ENCODE data around the gene CMTM6.

Gene CMTM6, protein sequence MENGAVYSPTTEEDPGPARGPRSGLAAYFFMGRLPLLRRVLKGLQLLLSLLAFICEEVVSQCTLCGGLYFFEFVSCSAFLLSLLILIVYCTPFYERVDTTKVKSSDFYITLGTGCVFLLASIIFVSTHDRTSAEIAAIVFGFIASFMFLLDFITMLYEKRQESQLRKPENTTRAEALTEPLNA

DNA sequence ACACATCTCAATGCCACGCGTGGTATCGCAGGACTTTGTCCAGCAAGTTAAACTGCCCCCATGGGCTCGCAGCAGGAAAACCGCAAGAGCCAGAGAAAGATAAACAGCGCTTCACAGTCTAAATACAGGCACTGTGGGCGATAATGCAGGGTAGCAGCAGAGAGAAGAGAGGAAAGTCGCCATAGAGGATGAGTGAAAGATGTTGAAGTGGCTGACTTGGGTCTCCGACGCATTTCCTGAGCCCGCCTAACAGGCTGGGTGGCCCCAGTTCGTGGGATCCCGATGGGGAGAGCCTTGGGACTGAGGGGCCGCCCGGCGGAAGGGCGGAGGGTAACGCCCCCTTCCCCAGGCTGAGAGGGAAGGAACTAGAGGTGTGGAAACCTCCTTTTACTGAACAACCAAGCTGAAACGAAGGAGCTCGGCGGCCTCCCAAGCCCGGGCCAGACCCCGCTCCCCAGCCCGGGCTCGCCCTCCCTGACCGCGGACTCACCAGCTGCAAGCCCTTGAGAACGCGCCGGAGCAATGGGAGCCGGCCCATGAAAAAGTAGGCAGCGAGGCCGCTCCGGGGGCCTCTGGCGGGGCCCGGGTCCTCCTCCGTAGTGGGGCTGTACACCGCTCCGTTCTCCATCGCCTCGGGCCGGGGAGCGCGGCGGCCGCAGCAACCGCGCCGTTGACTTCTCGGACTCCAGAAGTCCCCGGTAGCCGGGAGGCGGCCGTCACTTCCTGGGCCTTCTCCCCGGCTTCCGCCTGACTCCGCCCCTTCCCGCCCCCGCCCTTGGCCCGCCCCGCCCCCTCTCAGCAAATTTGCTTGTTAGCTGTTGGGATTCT is at the start of gene CMTM6:
Gene CMTM6 (minus strand): TSS at position 735 of the 828 bp plus-strand sequence. CDS start 107 bp downstream, at position 628.
- Histone ChIP-seq H3K36me3 (ENCODE audit: control insufficient read depth, insufficient read depth, low read length) (no peaks in the 10 kb centered on the region), H3K4me1 (ENCODE audit: control insufficient read depth, insufficient read depth, low read length) (peaks cover 3% of the 10 kb centered on the region; the same call in 1 of the 2 replicates), H3K27me3 (ENCODE audit: control insufficient read depth, insufficient read depth, low read length) (no peaks in the 10 kb centered on the region), H3K27ac (ENCODE audit: low read length) (no peak within 1 kb of the TSS), H3K4me3 (ENCODE audit: low read length) (peak within 1 kb of the TSS; percentile 64; the same call in 1 of the 2 replicates), H3K9me3 (ENCODE audit: control insufficient read depth, insufficient read depth, low read length) (no peaks in the 10 kb centered on the region)
- no peak for DNase-seq (ENCODE audit: low read depth, low spot score)
- WGBS (ENCODE audit: insufficient coverage, insufficient read length) = no CpG with 5 or more reads among the region's 61 CpGs

DNA sequence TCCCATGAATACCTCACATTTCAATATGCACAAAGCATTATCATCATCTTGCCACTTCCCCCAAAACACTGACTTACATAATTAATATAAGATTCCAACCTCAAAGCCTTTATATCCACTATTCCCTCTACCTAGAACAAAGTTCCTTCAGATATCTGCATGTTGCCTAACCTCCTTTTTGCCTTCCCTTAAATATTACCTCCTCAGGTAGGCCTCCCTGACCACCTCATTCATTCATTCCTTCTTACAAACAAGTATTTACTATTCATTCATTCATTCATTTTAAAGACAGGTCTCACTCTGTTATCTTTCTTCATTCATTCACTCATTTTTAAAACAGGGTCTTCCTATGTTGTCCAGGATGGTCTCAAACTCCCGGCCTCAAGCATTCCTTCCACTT is 49.4 kb upstream of the CMTM6 start:
- Histone ChIP-seq H3K27ac (ENCODE audit: low read length) (no peak overlapping the region), H3K9me3 (ENCODE audit: control insufficient read depth, insufficient read depth, low read length) (no peaks in the 10 kb centered on the region), H3K27me3 (ENCODE audit: control insufficient read depth, insufficient read depth, low read length) (no peaks in the 10 kb centered on the region), H3K4me3 (ENCODE audit: low read length) (no peak overlapping the region), H3K36me3 (ENCODE audit: control insufficient read depth, insufficient read depth, low read length) (no peaks in the 10 kb centered on the region), H3K4me1 (ENCODE audit: control insufficient read depth, insufficient read depth, low read length) (no peaks in the 10 kb centered on the region)
- no CpG with 5 or more reads among the region's 1 CpG for WGBS (ENCODE audit: insufficient coverage, insufficient read length)
- DNase-seq (ENCODE audit: low read depth, low spot score) = no peak

DNA sequence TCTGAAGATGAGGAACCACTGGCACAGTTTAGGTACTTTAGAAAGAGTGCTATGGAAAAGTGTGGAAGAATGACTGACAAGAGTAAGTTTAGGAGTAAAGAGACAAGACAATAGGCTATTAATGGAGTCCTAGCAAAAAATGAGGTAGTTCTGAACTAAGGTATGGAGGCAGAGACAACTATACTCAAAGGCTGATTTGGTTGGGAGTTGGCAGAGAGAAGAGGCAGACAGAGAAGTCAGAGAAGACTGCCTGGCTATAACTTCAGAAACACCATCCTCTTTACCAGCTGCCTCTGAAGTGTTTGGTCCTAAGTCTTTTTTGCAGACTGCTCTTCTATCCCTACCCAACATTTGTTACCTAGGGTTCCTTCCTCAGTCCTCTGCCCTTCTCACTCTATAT is 48.8 kb upstream of the CMTM6 start:
- no peaks in the 10 kb centered on the region for H3K9me3 ChIP-seq (ENCODE audit: control insufficient read depth, insufficient read depth, low read length)
- no peaks in the 10 kb centered on the region for H3K36me3 ChIP-seq (ENCODE audit: control insufficient read depth, insufficient read depth, low read length)
- H3K4me3 ChIP-seq (ENCODE audit: low read length) = no peak overlapping the region
- DNase-seq (ENCODE audit: low read depth, low spot score) = no peak
- H3K4me1 ChIP-seq (ENCODE audit: control insufficient read depth, insufficient read depth, low read length) = no peaks in the 10 kb centered on the region
- H3K27me3 ChIP-seq (ENCODE audit: control insufficient read depth, insufficient read depth, low read length) = no peaks in the 10 kb centered on the region
- H3K27ac ChIP-seq (ENCODE audit: low read length) = no peak overlapping the region

DNA sequence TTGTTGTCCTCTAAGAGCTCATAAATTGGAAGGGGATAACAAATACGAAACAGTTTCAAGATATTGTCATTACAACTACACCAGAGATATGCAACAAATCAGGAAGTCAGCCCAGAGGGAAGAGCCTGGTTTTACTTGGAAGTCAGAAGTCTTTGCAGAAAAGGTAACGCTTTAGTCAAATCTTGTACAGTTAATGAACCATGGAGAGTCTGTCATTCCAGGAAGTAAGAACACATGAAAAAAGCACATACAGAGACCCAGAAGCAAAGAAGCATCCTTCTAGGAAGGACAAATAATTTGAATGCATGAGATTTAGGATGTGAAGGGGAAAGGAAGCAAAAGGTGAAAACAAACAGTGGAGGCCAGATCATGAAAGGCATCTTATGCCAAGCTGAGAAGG is 48.4 kb upstream of the CMTM6 start:
- Histone ChIP-seq H3K27me3 (ENCODE audit: control insufficient read depth, insufficient read depth, low read length) (no peaks in the 10 kb centered on the region), H3K4me3 (ENCODE audit: low read length) (no peak overlapping the region), H3K4me1 (ENCODE audit: control insufficient read depth, insufficient read depth, low read length) (no peaks in the 10 kb centered on the region), H3K36me3 (ENCODE audit: control insufficient read depth, insufficient read depth, low read length) (no peaks in the 10 kb centered on the region), H3K27ac (ENCODE audit: low read length) (no peak overlapping the region), H3K9me3 (ENCODE audit: control insufficient read depth, insufficient read depth, low read length) (no peaks in the 10 kb centered on the region)
- WGBS (ENCODE audit: insufficient coverage, insufficient read length) = no CpG with 5 or more reads among the region's 2 CpGs
- no peak for DNase-seq (ENCODE audit: low read depth, low spot score)

DNA sequence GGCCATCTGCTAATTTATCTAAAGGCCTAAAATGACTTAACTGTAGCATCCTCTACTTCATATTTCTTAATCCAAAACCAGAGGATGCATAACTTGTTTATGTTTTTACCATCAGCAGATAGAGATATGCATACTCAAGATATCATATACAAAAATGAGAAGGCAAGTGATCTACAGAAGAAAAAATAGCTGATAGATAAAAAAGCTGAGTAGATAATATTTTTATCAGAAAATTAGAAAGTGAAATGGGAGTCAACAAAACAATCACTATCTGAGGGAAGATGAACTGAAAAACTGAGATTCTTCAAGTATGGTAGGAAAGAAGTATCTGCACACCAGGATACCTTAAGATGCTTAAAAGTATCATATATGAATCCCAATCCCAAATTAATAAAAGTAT is 42.7 kb upstream of the CMTM6 start:
- Histone ChIP-seq H3K4me1 (ENCODE audit: control insufficient read depth, insufficient read depth, low read length) (no peaks in the 10 kb centered on the region), H3K27me3 (ENCODE audit: control insufficient read depth, insufficient read depth, low read length) (no peaks in the 10 kb centered on the region), H3K4me3 (ENCODE audit: low read length) (no peak overlapping the region), H3K36me3 (ENCODE audit: control insufficient read depth, insufficient read depth, low read length) (no peaks in the 10 kb centered on the region), H3K9me3 (ENCODE audit: control insufficient read depth, insufficient read depth, low read length) (no peaks in the 10 kb centered on the region), H3K27ac (ENCODE audit: low read length) (no peak overlapping the region)
- DNase-seq (ENCODE audit: low read depth, low spot score) = no peak

DNA sequence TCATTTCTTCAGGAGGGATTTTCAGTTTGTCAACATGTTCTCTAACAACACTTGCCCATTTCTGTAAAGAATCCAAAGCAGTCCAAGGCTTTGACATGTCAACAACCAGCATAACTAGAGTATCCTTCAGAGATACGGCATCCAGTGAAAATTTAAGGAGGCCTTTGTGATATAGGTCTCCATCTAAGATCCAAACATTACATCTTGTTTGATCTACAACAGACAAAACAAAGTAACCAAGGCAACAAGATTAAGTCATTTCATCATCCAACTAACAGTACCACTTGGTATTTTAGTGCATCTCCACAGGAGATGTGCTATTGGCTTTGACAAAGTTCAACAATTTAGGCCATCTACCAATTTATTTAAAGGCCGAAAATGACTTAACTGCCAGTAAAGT is 42.2 kb upstream of the CMTM6 start:
- no peak for DNase-seq (ENCODE audit: low read depth, low spot score)
- Histone ChIP-seq H3K4me3 (ENCODE audit: low read length) (no peak overlapping the region), H3K27ac (ENCODE audit: low read length) (no peak overlapping the region), H3K27me3 (ENCODE audit: control insufficient read depth, insufficient read depth, low read length) (no peaks in the 10 kb centered on the region), H3K9me3 (ENCODE audit: control insufficient read depth, insufficient read depth, low read length) (no peaks in the 10 kb centered on the region), H3K4me1 (ENCODE audit: control insufficient read depth, insufficient read depth, low read length) (no peaks in the 10 kb centered on the region), H3K36me3 (ENCODE audit: control insufficient read depth, insufficient read depth, low read length) (no peaks in the 10 kb centered on the region)
- WGBS (ENCODE audit: insufficient coverage, insufficient read length) = no CpG with 5 or more reads among the region's 2 CpGs

DNA sequence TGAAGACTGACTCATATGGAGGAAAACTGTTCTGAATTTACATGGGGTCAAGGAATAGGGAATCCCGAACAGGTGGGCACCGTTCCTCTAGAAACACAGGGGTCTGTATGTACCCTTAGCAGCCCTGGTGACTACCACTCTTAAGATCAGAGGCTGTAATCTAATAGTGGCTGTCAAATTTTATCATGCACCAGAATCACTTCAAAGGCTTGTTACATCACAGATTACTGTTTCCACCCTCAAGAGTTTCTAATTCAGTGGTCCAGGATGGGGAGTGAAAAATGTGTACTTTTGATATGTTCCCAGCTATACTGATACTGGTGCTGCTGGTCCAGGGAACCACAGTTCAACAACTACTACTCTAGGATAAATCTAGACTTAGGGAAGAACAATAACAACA is 40.2 kb upstream of the CMTM6 start:
- no peak for DNase-seq (ENCODE audit: low read depth, low spot score)
- Histone ChIP-seq H3K4me3 (ENCODE audit: low read length) (no peak overlapping the region), H3K27ac (ENCODE audit: low read length) (no peak overlapping the region), H3K36me3 (ENCODE audit: control insufficient read depth, insufficient read depth, low read length) (no peaks in the 10 kb centered on the region), H3K9me3 (ENCODE audit: control insufficient read depth, insufficient read depth, low read length) (no peaks in the 10 kb centered on the region), H3K27me3 (ENCODE audit: control insufficient read depth, insufficient read depth, low read length) (no peaks in the 10 kb centered on the region), H3K4me1 (ENCODE audit: control insufficient read depth, insufficient read depth, low read length) (no peaks in the 10 kb centered on the region)
- no CpG with 5 or more reads among the region's 2 CpGs for WGBS (ENCODE audit: insufficient coverage, insufficient read length)

DNA sequence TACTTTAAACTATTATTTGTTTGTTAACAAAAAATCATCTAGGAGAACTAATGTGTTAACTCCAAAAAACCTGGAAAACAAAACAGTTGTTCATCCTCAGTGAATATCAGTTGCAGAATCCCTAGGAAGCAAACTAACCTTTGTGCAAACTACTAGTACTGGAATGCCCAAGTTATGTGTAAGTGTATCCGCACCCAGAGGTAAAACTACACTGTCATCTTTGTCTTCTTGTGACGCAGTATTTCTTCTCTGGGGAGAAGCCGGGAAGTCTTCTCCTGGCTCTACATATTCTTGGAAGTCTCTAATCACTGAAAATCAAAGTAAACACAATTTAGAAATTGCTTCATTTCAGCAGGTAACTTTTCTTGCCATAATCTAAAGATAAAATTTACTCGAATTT is 38.2 kb upstream of the CMTM6 start:
- Histone ChIP-seq H3K27ac (ENCODE audit: low read length) (no peak overlapping the region), H3K4me1 (ENCODE audit: control insufficient read depth, insufficient read depth, low read length) (no peaks in the 10 kb centered on the region), H3K36me3 (ENCODE audit: control insufficient read depth, insufficient read depth, low read length) (no peaks in the 10 kb centered on the region), H3K27me3 (ENCODE audit: control insufficient read depth, insufficient read depth, low read length) (no peaks in the 10 kb centered on the region), H3K9me3 (ENCODE audit: control insufficient read depth, insufficient read depth, low read length) (no peaks in the 10 kb centered on the region), H3K4me3 (ENCODE audit: low read length) (no peak overlapping the region)
- DNase-seq (ENCODE audit: low read depth, low spot score) = no peak
- WGBS (ENCODE audit: insufficient coverage, insufficient read length) = no CpG with 5 or more reads among the region's 4 CpGs

DNA sequence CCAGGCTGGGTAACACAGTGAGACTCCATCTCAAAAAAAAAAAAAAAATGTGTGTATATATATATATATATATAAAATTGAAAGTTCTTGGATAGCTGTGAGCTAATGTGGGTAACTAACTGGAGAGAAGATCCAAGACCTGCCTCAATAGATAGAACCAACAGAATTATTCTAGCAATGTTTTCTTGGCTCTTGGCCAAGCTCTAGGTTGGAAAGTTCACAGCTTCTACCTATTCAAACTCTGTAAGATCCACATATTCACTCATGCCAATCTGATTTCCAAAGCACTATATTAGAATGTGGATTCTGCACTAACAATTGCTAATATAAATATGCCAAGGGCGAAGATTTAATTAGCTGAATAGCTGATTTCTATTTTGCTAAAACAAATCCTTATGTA is 29.8 kb upstream of the CMTM6 start:
- no peaks in the 10 kb centered on the region for H3K9me3 ChIP-seq (ENCODE audit: control insufficient read depth, insufficient read depth, low read length)
- no peaks in the 10 kb centered on the region for H3K36me3 ChIP-seq (ENCODE audit: control insufficient read depth, insufficient read depth, low read length)
- no peak overlapping the region for H3K4me3 ChIP-seq (ENCODE audit: low read length)
- no peak for DNase-seq (ENCODE audit: low read depth, low spot score)
- WGBS (ENCODE audit: insufficient coverage, insufficient read length) = no CpG with 5 or more reads among the region's 1 CpG
- H3K27me3 ChIP-seq (ENCODE audit: control insufficient read depth, insufficient read depth, low read length) = no peaks in the 10 kb centered on the region
- no peak overlapping the region for H3K27ac ChIP-seq (ENCODE audit: low read length)
- no peaks in the 10 kb centered on the region for H3K4me1 ChIP-seq (ENCODE audit: control insufficient read depth, insufficient read depth, low read length)

DNA sequence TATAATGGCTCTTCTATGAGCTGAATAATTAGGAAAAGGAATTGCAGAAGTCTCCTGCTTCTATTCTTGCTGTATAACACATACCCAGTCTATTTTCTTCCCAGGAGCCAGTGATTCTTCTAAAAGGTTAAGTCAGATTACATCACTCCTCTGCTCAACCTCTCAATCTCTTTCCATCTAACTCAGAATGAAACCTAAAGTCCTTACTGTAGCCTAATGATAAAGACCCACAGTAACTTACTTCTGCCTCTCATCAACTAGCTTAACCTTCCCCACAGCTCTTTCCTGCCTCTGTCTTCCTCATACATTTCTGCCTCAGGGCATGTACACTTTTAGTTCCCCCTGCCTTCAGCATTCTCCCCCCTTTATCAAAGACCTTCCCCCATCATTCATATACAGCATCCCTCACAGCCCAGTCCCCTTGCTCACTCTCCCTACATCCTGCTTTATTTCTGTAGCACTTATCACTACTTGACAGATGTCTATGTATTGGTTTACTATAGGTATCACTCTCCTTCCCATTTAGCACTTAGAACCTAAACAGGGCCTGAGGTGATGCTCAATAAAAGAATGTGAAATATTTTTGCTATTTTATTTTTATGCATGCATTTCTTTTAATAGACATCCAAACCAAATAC is 28.5 kb upstream of the CMTM6 start:
- Histone ChIP-seq H3K9me3 (ENCODE audit: control insufficient read depth, insufficient read depth, low read length) (no peaks in the 10 kb centered on the region), H3K27me3 (ENCODE audit: control insufficient read depth, insufficient read depth, low read length) (no peaks in the 10 kb centered on the region), H3K4me3 (ENCODE audit: low read length) (no peak overlapping the region), H3K4me1 (ENCODE audit: control insufficient read depth, insufficient read depth, low read length) (no peaks in the 10 kb centered on the region), H3K27ac (ENCODE audit: low read length) (no peak overlapping the region), H3K36me3 (ENCODE audit: control insufficient read depth, insufficient read depth, low read length) (no peaks in the 10 kb centered on the region; the same call in 1 of the 2 replicates)
- no peak for DNase-seq (ENCODE audit: low read depth, low spot score)

DNA sequence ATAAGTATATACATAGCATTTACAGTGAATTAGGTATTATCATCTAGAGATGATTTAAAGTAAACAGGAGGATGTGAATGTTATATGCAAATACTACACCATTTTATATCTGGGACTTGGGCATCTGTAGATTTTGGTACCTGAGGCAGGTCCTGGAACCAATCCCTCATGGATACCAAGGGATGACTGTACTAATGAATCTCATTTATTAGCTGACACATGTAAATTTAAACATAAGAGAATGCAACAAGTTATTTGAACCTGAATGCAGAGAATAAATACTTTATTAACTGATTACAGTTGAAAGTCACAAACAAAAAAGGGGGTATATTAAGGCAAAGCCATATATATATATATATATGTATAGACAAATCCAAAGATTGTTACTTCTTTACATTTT is 23.1 kb upstream of the CMTM6 start:
- Histone ChIP-seq H3K9me3 (ENCODE audit: control insufficient read depth, insufficient read depth, low read length) (no peaks in the 10 kb centered on the region), H3K27ac (ENCODE audit: low read length) (no peak overlapping the region), H3K4me1 (ENCODE audit: control insufficient read depth, insufficient read depth, low read length) (no peaks in the 10 kb centered on the region), H3K4me3 (ENCODE audit: low read length) (no peak overlapping the region), H3K36me3 (ENCODE audit: control insufficient read depth, insufficient read depth, low read length) (no peaks in the 10 kb centered on the region; the same call in 1 of the 2 replicates), H3K27me3 (ENCODE audit: control insufficient read depth, insufficient read depth, low read length) (no peaks in the 10 kb centered on the region)
- DNase-seq (ENCODE audit: low read depth, low spot score) = no peak
